ENCODE data around the gene CD248. TPM values are rescaled to one million over a fixed set of nuclear protein-coding genes. Genes with fewer than 3 reads are reported as not detected.

The CD248 gene
- total RNA-seq, 3 donors from 2014 or later = 17.3 to 69.1 (median 24.9) TPM

GRCh38 chr11:66297610-66298009 is 19.2 kb downstream of the CD248 start:
- H3K9me3 ChIP-seq = no peaks in the 10 kb centered on the region
- intact Hi-C loops (cut with DNase I; ENCODE audit: low total_unique reads) = no loop called here
- H3K36me3 ChIP-seq = no peaks in the 10 kb centered on the region
- DNase-seq (ENCODE audit: low spot score in 2 of 2) = no peak
- H3K4me3 ChIP-seq = no peak overlapping the region
- no peaks in the 10 kb centered on the region for H3K4me1 ChIP-seq
- H3K27ac ChIP-seq = no peak overlapping the region
- TF ChIP-seq CTCF (IDR thresholded peaks at IDR 0.05) = no peak
- TF ChIP-seq POLR2A (IDR thresholded peaks at IDR 0.05) = no peak
- TF ChIP-seq POLR2AphosphoS5 (IDR thresholded peaks at IDR 0.05) = no peak
- H3K27me3 ChIP-seq = peaks cover 0 to 30% of the 10 kb centered on the region in 2 donors

GRCh38 chr11:66294626-66295620 is 21.9 kb downstream of the CD248 start:
- Histone ChIP-seq H3K4me1 (peaks cover 0 to 2% of the 10 kb centered on the region in 2 donors), H3K9me3 (no peaks in the 10 kb centered on the region), H3K4me3 (no peak overlapping the region), H3K36me3 (no peaks in the 10 kb centered on the region), H3K27me3 (peaks cover 5 to 39% of the 10 kb centered on the region in 2 donors), H3K27ac (no peak overlapping the region)
- no peak for TF ChIP-seq POLR2A (IDR thresholded peaks at IDR 0.05)
- no peak for DNase-seq (ENCODE audit: low spot score in 2 of 2)
- intact Hi-C loops (cut with DNase I; ENCODE audit: low total_unique reads) = no loop called here

- no peaks in the 10 kb centered on the region for H3K9me3 ChIP-seq
- H3K4me1 ChIP-seq = peaks cover 0 to 7% of the 10 kb centered on the region in 2 donors
- no peak overlapping the region for H3K27ac ChIP-seq
- H3K27me3 ChIP-seq = peaks cover 5 to 39% of the 10 kb centered on the region in 2 donors
- TF ChIP-seq POLR2AphosphoS5 (IDR thresholded peaks at IDR 0.05) (no peak), CTCF (IDR thresholded peaks at IDR 0.05) (no peak), POLR2A (IDR thresholded peaks at IDR 0.05) (no peak)
- no peak overlapping the region for H3K4me3 ChIP-seq
- no peaks in the 10 kb centered on the region for H3K36me3 ChIP-seq
- DNase-seq (ENCODE audit: low spot score in 2 of 2) = no peak
- intact Hi-C loops (cut with DNase I; ENCODE audit: low total_unique reads) = no loop called here
These were observed 22.8 kb downstream of the CD248 start for GRCh38 chr11:66293777-66294625.

- H3K4me1 ChIP-seq = peaks cover 0 to 7% of the 10 kb centered on the region in 2 donors
- no peak for DNase-seq (ENCODE audit: low spot score in 2 of 2)
- intact Hi-C loops (cut with DNase I; ENCODE audit: low total_unique reads) = no loop called here
- no peaks in the 10 kb centered on the region for H3K36me3 ChIP-seq
- no peaks in the 10 kb centered on the region for H3K9me3 ChIP-seq
- H3K27me3 ChIP-seq = peaks cover 5 to 39% of the 10 kb centered on the region in 2 donors
- TF ChIP-seq CTCF (IDR thresholded peaks at IDR 0.05) = no peak
- no peak for TF ChIP-seq POLR2A (IDR thresholded peaks at IDR 0.05)
- no peak overlapping the region for H3K4me3 ChIP-seq
- no peak overlapping the region for H3K27ac ChIP-seq
These were observed 23.5 kb downstream of the CD248 start for GRCh38 chr11:66293352-66293751.

- Histone ChIP-seq H3K36me3 (no peaks in the 10 kb centered on the region), H3K9me3 (no peaks in the 10 kb centered on the region), H3K27me3 (peaks cover 5 to 39% of the 10 kb centered on the region in 2 donors), H3K4me1 (peaks cover 0 to 13% of the 10 kb centered on the region in 2 donors), H3K27ac (no peak overlapping the region), H3K4me3 (peak overlapping the region in 1 of 3 donors; percentile 66)
- DNase-seq (ENCODE audit: low spot score in 2 of 2) = no peak
- intact Hi-C loops (cut with DNase I; ENCODE audit: low total_unique reads) = loop anchor here (1.0 kb wide), 1 partner anchor 33 kb away; no protein-coding TSS in a partner anchor
- TF ChIP-seq POLR2AphosphoS5 (IDR thresholded peaks at IDR 0.05) (no peak), CTCF (IDR thresholded peaks at IDR 0.05) (no peak), POLR2A (IDR thresholded peaks at IDR 0.05) (no peak)
These were observed 24.1 kb downstream of the CD248 start for GRCh38 chr11:66292543-66293332.
